ENCODE results near the gene PELI3. TPM values are rescaled to one million over a fixed set of nuclear protein-coding genes. Genes with fewer than 3 reads are reported as not detected.
"Not testable (repeated sequence)": the region's sequence is repeated elsewhere in the genome, so short reads cannot be mapped to it uniquely, and the experiment has no call there.

The PELI3 gene
- total RNA-seq: 11.0 TPM

GRCh38 chr11:66466225-66467033, at the start of gene PELI3:
TSS of gene PELI3 (plus strand) at chr11:66466905. CDS start at chr11:66468129, 1,224 bp downstream.
- peak; percentile 95 for DNase-seq (ENCODE audit: low spot score)

- DNase-seq (ENCODE audit: low spot score): no peak
Measured at GRCh38 chr11:66417000-66417399, 49.7 kb upstream of the PELI3 start.

GRCh38 chr11:66418168-66418985, 48.3 kb upstream of the PELI3 start:
- DNase-seq (ENCODE audit: low spot score): peak; percentile 78

GRCh38 chr11:66418986-66419308, 47.8 kb upstream of the PELI3 start:
- DNase-seq (ENCODE audit: low spot score): no peak

GRCh38 chr11:66419825-66420224, 46.9 kb upstream of the PELI3 start:
- DNase-seq (ENCODE audit: low spot score): no peak

- no peak for DNase-seq (ENCODE audit: low spot score)
Measured at GRCh38 chr11:66420671-66421476, 45.8 kb upstream of the PELI3 start, which contains the start of gene NPAS4. TSS of gene NPAS4 (plus strand) at chr11:66421035. CDS start at chr11:66421180, 145 bp downstream.

GRCh38 chr11:66421492-66422205, 45.1 kb upstream of the PELI3 start:
- peak; percentile 92 for DNase-seq (ENCODE audit: low spot score)

GRCh38 chr11:66426314-66426713, 40.4 kb upstream of the PELI3 start:
- no peak for DNase-seq (ENCODE audit: low spot score)

- no peak for DNase-seq (ENCODE audit: low spot score)
Measured at GRCh38 chr11:66428933-66429332, 37.8 kb upstream of the PELI3 start.

GRCh38 chr11:66429983-66430602, 36.6 kb upstream of the PELI3 start:
- DNase-seq (ENCODE audit: low spot score): peak; percentile 66

GRCh38 chr11:66431287-66431686, 35.4 kb upstream of the PELI3 start:
- DNase-seq (ENCODE audit: low spot score): not testable (repeated sequence)

- not testable (repeated sequence) for DNase-seq (ENCODE audit: low spot score)
Measured at GRCh38 chr11:66431871-66432329, 34.8 kb upstream of the PELI3 start.

- no peak for DNase-seq (ENCODE audit: low spot score)
Measured at GRCh38 chr11:66432597-66432996, 34.1 kb upstream of the PELI3 start.

- no peak for DNase-seq (ENCODE audit: low spot score)
Measured at GRCh38 chr11:66437979-66438503, 28.7 kb upstream of the PELI3 start.

- DNase-seq (ENCODE audit: low spot score): peak; percentile 86
Measured at GRCh38 chr11:66438504-66439466, 27.9 kb upstream of the PELI3 start, which contains the start of gene MRPL11. TSS of gene MRPL11 (minus strand) at chr11:66438848. CDS start at chr11:66438754, 94 bp downstream.

- DNase-seq (ENCODE audit: low spot score): not testable (repeated sequence)
Measured at GRCh38 chr11:66440101-66440939, 26.4 kb upstream of the PELI3 start.

GRCh38 chr11:66440940-66441282, 25.8 kb upstream of the PELI3 start:
- DNase-seq (ENCODE audit: low spot score): not testable (repeated sequence)

GRCh38 chr11:66443602-66444001, 23.1 kb upstream of the PELI3 start:
- no peak for DNase-seq (ENCODE audit: low spot score)

All from ureter (tissue), 1 donor.